ENCODE data around the gene GPR176.
A peak's percentile ranks its signal among the peaks of the same experiment; 100 is the strongest.

GPR176 gene

DNA sequence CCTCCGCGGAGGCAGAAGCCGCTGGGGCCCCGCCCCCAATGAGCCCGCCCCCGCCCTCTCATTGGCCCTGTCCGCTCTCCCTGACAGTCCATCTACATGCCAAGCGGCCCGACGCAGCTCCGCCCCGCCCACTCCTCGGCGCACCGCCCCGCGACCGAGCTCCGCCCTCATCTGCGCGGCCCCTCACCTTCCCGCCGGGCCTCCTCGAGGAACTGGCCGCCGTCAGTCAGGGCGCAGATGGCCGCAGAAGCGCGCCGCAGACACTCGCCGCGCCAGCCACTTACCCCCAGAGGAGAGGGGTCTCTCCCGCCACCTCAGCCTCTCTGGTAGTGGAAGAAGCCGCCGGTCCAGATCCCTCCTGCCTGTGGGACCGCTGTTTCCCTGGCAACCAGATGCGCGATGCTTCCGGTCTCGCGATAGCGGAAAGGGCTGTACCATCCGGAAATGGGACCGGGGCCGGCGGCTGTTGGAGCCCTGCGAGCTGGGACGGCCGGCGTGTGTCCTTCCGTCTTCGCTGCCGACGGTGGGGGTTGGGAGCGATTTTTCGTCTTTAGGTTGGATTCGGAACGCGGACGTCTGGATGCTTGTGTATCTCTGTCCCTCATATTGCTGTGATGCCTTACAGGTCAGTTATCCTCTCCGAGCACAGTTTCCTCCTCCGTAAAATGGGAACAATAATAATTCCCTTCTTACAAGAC lies 137.5 kb downstream of the GPR176 start, which contains the start of gene FSIP1:
Gene FSIP1 (minus strand): TSS at position 401 of the 698 bp plus-strand sequence. CDS start 6,317 bp downstream, outside the sequence.
- DNase-seq (ENCODE audit: low read depth): peak; percentile 87

DNA sequence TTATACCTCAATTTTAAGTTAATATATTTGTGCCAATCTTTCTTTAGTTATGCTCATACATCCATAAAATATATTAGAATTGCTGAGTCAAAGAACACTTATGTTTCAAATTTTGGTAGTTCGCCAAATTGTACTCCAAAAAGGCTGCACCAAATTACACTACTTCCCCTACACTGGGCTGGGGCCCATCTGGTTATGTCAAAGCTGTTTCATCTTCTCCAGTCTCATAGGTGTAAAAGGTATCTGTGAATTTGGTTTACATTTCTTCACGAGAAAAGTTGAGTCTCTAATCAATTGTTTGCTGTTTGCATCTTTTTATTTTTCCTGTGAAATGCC lies 138.1 kb downstream of the GPR176 start:
- DNase-seq (ENCODE audit: low read depth): no peak

DNA sequence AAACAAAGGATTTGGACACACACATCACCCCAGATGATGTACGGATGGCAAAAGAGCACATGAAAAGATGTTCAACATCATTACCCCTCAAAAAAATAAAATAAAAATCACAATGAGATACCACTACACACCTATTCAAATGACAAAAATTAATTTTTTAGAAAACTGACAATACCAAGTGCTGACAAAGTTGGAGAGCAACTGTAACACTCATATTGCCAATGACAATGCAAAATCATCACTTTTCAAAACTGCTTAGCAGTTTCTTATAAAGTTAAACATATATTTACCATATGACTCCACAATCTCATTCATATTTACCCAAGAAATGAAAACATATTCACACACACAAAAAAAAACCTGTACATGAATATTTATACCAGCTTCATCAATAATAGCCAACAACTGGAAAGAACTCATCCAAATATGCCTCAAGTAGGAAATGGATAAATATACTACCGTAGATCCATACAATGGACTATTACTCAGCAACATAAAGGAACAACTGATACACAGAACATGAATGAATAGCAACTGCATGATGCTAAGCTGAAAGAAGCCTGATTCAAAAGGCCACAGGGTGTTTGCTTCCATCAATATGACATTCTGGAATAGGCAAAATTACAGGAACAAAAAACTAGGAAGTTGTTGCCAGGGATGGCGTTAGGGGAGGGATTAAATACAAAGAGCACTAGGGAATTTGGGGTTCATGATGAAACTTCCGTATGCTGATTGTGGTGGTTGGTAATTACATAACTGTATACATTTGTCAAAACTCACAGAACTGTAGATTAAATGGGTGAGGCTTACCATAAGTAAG lies 138.7 kb downstream of the GPR176 start:
- no peak for DNase-seq (ENCODE audit: low read depth)

DNA sequence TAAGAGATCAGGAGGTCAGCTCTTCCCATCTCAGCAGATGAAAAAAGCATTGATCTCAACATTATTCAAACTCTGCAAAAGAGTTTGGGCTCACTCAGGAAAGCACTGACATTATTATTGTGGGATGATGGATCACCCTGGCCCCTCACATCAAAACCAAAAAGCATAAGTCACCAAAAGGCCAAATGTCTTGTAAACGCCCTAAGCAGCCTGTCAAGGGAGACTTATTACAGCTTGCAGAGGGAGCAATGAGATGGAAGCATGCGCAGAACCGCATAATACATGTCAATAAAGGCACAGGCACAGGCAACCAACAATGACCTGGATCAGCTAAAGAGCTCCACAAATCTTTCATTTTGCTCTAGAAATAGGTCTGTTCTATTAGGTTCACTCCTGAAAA lies 142.0 kb downstream of the GPR176 start:
- DNase-seq (ENCODE audit: low read depth): no peak

DNA sequence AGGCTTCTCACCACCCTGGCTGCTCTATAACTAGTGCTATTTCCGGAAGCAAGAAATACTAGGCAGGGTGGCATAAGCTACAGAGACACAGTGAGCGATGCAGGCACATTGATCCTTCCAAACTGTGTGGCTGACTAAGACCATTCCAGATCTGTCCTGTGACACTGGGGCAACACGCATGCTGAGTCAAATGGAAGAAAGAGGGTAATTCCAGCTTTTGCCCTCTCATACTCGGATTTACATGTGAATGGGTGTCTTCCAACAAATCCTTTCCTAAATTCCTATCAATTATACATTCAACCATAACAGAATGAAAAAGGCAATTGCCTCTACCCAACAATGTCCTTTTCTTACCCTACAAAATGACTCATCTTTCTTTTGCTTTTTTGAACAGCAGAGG lies 142.6 kb downstream of the GPR176 start:
- no peak for DNase-seq (ENCODE audit: low read depth)

DNA sequence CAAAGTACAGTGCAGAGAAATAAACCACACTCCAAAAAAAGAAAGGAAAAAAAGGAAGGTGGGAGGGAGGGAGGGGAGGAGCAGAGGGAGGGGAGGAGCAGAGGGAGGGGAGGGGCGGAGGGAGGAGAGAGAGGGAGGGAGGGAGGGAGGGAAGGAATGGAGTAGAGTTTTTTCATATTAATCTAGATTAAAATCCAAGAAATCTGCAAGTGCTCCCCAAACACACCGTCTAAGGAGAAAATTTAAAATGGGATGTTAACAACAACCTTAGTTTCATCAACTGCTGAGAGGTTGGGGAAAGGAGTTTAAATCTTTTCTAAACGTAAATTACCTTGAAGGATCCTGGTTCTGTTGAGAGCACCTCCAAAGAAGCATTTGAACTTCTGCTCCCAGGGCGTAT lies 144.0 kb downstream of the GPR176 start:
- DNase-seq (ENCODE audit: low read depth): no peak

DNA sequence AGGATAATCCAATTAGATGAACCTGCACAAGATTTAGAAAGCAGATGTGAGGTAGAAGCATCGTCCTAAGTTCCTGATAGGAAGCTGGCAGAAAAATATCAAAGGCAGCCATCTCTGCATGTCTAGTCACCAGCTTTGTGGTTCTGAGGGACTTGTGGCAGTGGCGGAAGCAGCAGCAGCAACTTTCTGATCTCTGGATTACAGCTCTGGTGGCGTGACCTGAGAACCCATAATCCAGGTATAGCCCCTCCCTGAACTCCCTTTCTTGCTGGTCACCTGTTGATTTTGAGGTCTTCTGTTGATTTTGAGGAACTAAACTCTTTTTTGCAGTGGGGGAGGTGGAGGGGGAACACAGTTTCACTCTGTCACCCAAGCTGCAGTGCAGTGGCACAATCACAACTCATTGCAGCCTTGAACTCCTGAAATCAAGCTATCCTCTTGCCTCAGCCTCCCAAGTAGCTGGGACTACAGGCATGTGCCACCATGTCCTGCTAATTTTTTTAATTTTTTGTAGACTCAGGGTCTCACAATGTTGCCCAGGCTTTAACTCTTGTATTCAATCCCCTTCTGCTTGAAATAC lies 145.3 kb downstream of the GPR176 start:
- DNase-seq (ENCODE audit: low read depth): peak; percentile 32

DNA sequence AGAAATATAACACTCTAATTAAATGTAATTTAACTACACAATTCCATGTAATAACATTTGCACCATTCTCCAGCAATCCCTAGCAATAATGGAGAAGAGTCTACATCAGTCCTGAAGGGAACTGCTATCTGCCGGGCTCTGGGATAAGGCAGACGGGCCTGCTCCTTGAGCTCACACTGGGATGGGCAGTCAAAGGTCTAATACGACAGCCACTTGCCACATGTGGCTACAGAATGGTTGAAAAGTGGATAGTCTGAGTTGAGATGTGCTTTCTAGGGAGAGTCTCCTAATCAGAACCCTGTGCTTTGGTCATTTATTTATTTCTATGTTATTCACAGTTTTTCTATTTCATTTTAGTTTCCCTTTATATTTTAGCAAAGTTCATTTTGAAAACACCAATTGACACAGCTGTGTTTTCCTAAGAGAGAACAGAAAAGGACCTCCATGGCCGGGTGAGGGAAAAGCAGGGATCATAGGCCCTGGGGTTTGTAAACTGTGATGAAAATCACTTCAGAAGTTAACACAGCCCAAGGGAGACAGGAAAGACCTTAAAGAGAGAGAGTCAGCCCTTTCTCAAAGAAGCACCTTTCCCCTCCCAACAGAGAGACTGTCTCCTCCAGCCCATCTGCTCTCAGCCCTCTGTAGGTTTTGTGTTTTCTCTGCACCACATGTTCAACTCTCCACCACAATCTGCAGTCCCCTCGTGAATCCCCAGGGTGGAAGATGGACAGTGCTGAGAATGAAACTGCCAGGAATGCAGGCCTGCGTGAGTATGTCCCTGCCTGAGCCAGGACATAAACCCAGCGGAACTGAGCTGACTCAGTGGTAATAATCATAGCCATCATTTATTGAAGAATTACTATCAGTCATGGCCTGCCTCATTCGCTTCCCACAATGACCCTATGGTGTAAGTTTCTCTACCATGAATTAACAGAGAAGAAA lies 149.0 kb downstream of the GPR176 start:
- no peak for DNase-seq (ENCODE audit: low read depth)

DNA sequence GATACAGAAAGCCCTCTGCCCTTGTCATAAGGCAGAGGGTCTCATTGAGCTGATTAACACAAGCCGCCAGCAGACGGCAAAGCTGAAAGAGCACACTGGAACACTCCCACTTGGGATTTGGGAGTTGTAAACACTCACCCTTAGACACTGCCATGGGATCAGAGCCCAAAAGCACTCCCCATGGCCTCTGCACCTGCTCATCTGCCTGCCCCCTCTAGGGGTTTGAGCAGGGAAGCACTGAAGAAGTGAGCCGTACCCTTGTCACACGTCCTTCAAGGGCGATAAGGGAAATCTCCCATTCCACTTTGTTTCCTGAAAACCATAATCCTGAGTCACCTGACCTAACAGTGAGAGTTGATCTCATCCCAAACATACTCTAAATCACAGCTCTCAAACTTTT lies 152.1 kb downstream of the GPR176 start:
- DNase-seq (ENCODE audit: low read depth): no peak

DNA sequence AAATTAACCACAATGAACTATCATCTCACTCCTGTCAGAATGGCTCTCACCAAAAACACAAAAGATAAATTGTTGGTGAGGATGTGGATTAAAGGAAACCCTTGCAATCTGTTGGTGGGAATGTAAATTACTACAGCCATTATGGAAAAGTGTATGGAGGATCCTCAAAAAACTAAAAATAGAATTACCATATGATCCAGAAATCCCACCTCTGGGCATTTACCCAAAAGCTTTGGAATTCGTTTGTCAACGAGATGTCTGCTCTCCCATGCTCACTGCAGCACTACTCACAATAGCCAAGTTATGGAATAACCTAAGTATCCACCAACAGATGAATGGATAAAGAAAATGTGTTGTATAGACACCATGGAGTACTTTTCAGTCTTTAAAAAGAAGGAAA lies 159.1 kb downstream of the GPR176 start:
- DNase-seq (ENCODE audit: low read depth): no peak

DNA sequence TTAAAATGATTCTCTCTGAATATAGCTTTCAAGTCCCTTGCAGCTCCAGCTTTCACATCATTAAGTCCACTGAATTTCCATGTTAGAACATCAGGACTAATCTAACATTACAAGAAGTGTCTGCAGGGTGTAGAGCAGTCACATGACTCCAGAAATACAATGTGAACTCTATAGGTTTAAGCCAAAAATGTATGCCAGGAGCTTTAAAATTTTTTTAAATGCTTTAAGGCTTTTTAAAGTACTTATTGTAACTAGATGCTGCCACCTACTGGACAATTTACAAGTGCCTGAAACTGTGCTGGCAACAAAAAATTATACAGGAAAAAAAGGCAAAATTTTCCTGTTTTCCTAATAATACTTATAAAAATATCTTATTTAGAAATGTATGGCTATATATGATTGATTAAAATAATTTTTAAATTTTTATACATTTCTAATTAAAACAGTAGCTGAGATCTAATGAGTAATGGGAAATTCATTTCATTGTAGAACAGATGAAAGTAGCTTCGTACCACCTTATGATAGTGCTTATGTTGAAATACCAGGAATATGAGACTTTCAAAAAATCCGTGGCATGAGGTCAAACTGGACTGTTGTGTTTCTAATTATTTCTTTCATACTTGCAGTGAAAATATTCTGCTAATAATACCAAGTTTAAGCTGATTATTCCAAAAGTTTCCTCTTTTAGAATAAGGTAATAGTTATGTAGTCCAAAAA lies 163.1 kb downstream of the GPR176 start:
- peak; percentile 22 for DNase-seq (ENCODE audit: low read depth)

DNA sequence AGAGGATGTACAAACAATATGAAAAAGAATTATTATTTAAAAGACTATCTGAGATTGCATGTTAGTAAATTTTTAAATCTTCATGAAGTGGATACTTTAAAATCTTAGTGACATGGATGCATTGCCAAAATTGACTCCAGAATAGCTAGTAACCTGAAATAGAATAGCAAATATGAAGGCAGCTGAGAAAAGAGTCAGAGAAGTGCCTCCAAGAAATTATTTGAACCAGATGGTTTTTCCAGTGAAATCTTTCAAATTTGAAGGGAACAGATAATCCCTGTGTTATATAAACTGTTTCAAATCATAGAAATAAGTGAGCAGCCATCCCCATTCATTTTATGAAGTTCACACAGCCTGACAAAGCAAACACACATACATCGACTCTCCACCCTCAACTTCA lies 167.1 kb downstream of the GPR176 start:
- no peak for DNase-seq (ENCODE audit: low read depth)

DNA sequence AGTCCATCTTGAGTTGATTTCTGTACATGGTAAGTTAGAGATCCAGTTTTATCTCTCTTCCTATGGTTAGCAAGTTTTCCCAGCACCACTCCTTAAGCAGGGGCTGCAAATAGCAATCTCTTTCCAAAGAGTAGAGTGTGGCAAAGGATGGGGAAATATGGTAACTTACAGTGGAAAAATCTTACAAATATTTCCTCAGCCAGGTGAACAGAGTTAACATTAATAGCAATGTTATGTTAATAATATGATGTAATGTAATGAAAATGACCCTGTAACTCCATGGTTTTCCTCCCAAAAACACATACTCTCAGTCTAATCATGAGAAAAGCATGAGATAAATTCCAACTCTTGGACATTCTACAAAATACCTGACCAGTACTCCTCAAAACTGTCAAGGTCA lies 167.8 kb downstream of the GPR176 start:
- DNase-seq (ENCODE audit: low read depth): no peak

Measured in CMK (cell line).